Hepatocyte (in vitro differentiated cells): ENCODE measurements around the gene ACO1. TPM values are rescaled to one million over a fixed set of nuclear protein-coding genes. Genes with fewer than 3 reads are reported as not detected.
A peak's percentile ranks its signal among the peaks of the same experiment; 100 is the strongest.

ENCODE experiments used
- DNase-seq: peaks from one replicate; pipeline ENCODE4 v3.0.0-alpha.2; 2016; ENCODE audit warnings: low spot score
- H2AFZ ChIP-seq: fragments of 200-600 bp; sonication (generic); 2 replicates; pipeline ENCODE4 v1.6.0; 2016; ENCODE audit warnings: antibody characterized with exemption, mild to moderate bottlenecking
- H3K27ac ChIP-seq: fragments of 200-600 bp; sonication (generic); 2 replicates; pipeline ENCODE4 v1.5.1; 2016; ENCODE audit warnings: mild to moderate bottlenecking
- H3K27me3 ChIP-seq: fragments of 200-600 bp; sonication (generic); 2 replicates; pipeline ENCODE4 v1.6.1; 2016
- H3K36me3 ChIP-seq: fragments of 200-600 bp; sonication (generic); replicated peaks from 2 replicates; pipeline ENCODE4 v1.5.1; 2016; ENCODE audit warnings: low read depth; ENCODE audit not compliant: insufficient read depth
- H3K4me1 ChIP-seq: fragments of 200-600 bp; sonication (generic); 2 replicates; pipeline ENCODE4 v1.5.1; 2016; ENCODE audit warnings: mild to moderate bottlenecking, moderate library complexity; ENCODE audit not compliant: insufficient read depth
- H3K4me2 ChIP-seq: fragments of 200-600 bp; sonication (generic); 2 replicates; pipeline ENCODE4 v1.6.0; 2016
- H3K4me3 ChIP-seq: fragments of 200-600 bp; sonication (generic); 2 replicates; pipeline ENCODE4 v1.5.1; 2016; ENCODE audit warnings: mild to moderate bottlenecking
- H3K79me2 ChIP-seq: fragments of 200-600 bp; sonication (generic); 2 replicates; pipeline ENCODE4 v1.6.0; 2017; ENCODE audit warnings: mild to moderate bottlenecking
- H3K9me2 ChIP-seq: fragments of 200-600 bp; sonication (generic); replicated peaks from 2 replicates; pipeline ENCODE4 v1.6.0; 2017; ENCODE audit warnings: mild to moderate bottlenecking; ENCODE audit not compliant: insufficient read depth
- H3K9me3 ChIP-seq: fragments of 200-600 bp; sonication (generic); 2 replicates; pipeline ENCODE4 v1.5.1; 2016; ENCODE audit warnings: low read depth, mild to moderate bottlenecking
- H4K20me1 ChIP-seq: fragments of 200-600 bp; sonication (generic); 2 replicates; pipeline ENCODE4 v1.6.0; 2016; ENCODE audit warnings: mild to moderate bottlenecking; ENCODE audit not compliant: insufficient read depth, poor library complexity, severe bottlenecking
- CTCF ChIP-seq: fragments of 200-600 bp; sonication (generic); IDR thresholded peaks from 2 replicates; pipeline ENCODE4 v1.5.1; 2016; ENCODE audit warnings: antibody characterized with exemption, mild to moderate bottlenecking; ENCODE audit not compliant: poor library complexity
- EZH2 ChIP-seq: fragments of 200-600 bp; sonication (generic); IDR thresholded peaks from 2 replicates; pipeline ENCODE4 v1.6.1; 2016; ENCODE audit warnings: antibody characterized with exemption, mild to moderate bottlenecking, borderline replicate concordance
- EZH2phosphoT487 ChIP-seq: fragments of 200-600 bp; sonication (generic); IDR thresholded peaks from one replicate; pipeline ENCODE4 v1.6.1; 2018; ENCODE audit warnings: antibody characterized with exemption, mild to moderate bottlenecking, low read depth, moderate library complexity; ENCODE audit not compliant: unreplicated experiment, severe bottlenecking
- WGBS: methylation state at CpG from one replicate; pipeline ENCODE4 v1.1.6; 2016; ENCODE audit warnings: low lambda C conversion rate; ENCODE audit errors: missing lambda C conversion rate; 5-methylcytosine and 5-hydroxymethylcytosine counted together
- polyA plus RNA-seq: library from polyadenylated mRNA; unstranded; fragments of >200 nt; fragmentation: Nextera tagmentation; extraction: Ambion mirVana; gene quantifications from 2 replicates; pipeline ENCODE4 v1.2.1, GENCODE V29; 2016
- total RNA-seq: library from RNA; depleted of rRNA; stranded (reverse); fragments of >200 nt; gene quantifications from 2 replicates; pipeline ENCODE4 v1.2.3, GENCODE V29; 2014

The ACO1 gene
- total and polyA plus RNA-seq, 2 experiments from 2014 or later, result 46.1 to 65.7 TPM

- H3K27ac ChIP-seq, result no peak overlapping the region
- no peak overlapping the region for H2AFZ ChIP-seq
- H3K9me3 ChIP-seq, result no peaks in the 10 kb centered on the region
- H3K4me1 ChIP-seq, result peaks cover 6% of the 10 kb centered on the region
- no peak overlapping the region for H3K4me3 ChIP-seq
- H3K9me2 ChIP-seq, result no peaks in the 10 kb centered on the region
- peaks cover 14% of the 10 kb centered on the region for H3K27me3 ChIP-seq
- no peak for DNase-seq
- peaks cover 8% of the 10 kb centered on the region for H3K79me2 ChIP-seq
- WGBS, result 89% methylated on average over 3 of the region's 3 CpGs
- H3K36me3 ChIP-seq, result no peaks in the 10 kb centered on the region
- no peaks in the 10 kb centered on the region for H4K20me1 ChIP-seq
- no peak overlapping the region for H3K4me2 ChIP-seq
- TF ChIP-seq CTCF (no peak), EZH2phosphoT487 (no peak), EZH2 (no peak)
Measured at GRCh38 chr9:32380944-32381343, 3.5 kb upstream of the ACO1 start.

GRCh38 chr9:32382565-32383320, 1.7 kb upstream of the ACO1 start:
- Histone ChIP-seq H3K79me2 (peaks cover 26% of the 10 kb centered on the region), H3K36me3 (no peaks in the 10 kb centered on the region), H3K4me1 (peaks cover 10% of the 10 kb centered on the region), H3K9me3 (no peaks in the 10 kb centered on the region), H4K20me1 (no peaks in the 10 kb centered on the region), H3K9me2 (no peaks in the 10 kb centered on the region), H3K27me3 (peaks cover 10% of the 10 kb centered on the region), H3K27ac (no peak overlapping the region), H2AFZ (no peak overlapping the region), H3K4me3 (no peak overlapping the region), H3K4me2 (no peak overlapping the region)
- 86% methylated on average over 14 of the region's 14 CpGs for WGBS
- TF ChIP-seq EZH2phosphoT487 (no peak), CTCF (no peak), EZH2 (no peak)
- DNase-seq, result no peak

- peaks cover 38% of the 10 kb centered on the region for H3K79me2 ChIP-seq
- peaks cover 10% of the 10 kb centered on the region for H3K27me3 ChIP-seq
- 4% methylated on average over 11 of the region's 13 CpGs for WGBS
- peaks cover 10% of the 10 kb centered on the region for H3K4me1 ChIP-seq
- no peaks in the 10 kb centered on the region for H3K9me3 ChIP-seq
- peak overlapping the region; percentile 87 for H2AFZ ChIP-seq
- DNase-seq, result no peak
- TF ChIP-seq EZH2phosphoT487, result no peak
- TF ChIP-seq EZH2, result no peak
- no peak for TF ChIP-seq CTCF
- no peaks in the 10 kb centered on the region for H3K9me2 ChIP-seq
- H3K27ac ChIP-seq, result peak overlapping the region; percentile 78
- H3K36me3 ChIP-seq, result no peaks in the 10 kb centered on the region
- H3K4me3 ChIP-seq, result peak overlapping the region; percentile 65
- peak overlapping the region; percentile 85 for H3K4me2 ChIP-seq
- H4K20me1 ChIP-seq, result no peaks in the 10 kb centered on the region
Measured at GRCh38 chr9:32384002-32384363, 460 bp upstream of the ACO1 start.
